Endothelial cell of umbilical vein (primary cell): Measurements from ENCODE around the gene ARHGEF6. TPM values are rescaled to one million over a fixed set of nuclear protein-coding genes. Genes with fewer than 3 reads are reported as not detected.

Source experiments
- BruUV-seq: library from RNA; stranded (reverse); fragments of 400-500 nt; replicated peaks from 2 replicates; lab custom pipeline; 2021; lab: Mats Ljungman, UMichigan
- CTCF ChIA-PET: fragments of 300-600, 350-600 bp; sonication (Branson Sonifier 250); formaldehyde crosslinking; loops from one replicate; lab custom pipeline; 2021; ENCODE audit warnings: antibody characterized with exemption, inconsistent platforms; lab: Charles Lee
- POLR2A ChIA-PET: fragments of 300-600, 350-600 bp; sonication (Branson Sonifier 250); formaldehyde crosslinking; loops from one replicate; lab custom pipeline; 2021; ENCODE audit warnings: antibody characterized with exemption, inconsistent platforms; lab: Charles Lee
- DNase-seq: peaks from one replicate; pipeline ENCODE4 v3.0.0-alpha.2; 2011; ENCODE audit warnings: low read depth, low spot score
- FAIRE-seq: peaks from 2 replicates; lab custom pipeline; 2011; peaks lifted over from hg19 to GRCh38; lab: Jason Lieb, UNC
- H2AFZ ChIP-seq: 2 replicates; pipeline ENCODE4 v1.6.0; 2012; ENCODE audit warnings: low read depth, low read length, control low read depth, inconsistent platforms
- H3K27ac ChIP-seq: 2 replicates; pipeline ENCODE4 v1.5.1; 2011; ENCODE audit warnings: low read depth, mild to moderate bottlenecking, control low read depth, low read length, moderate library complexity; ENCODE audit not compliant: insufficient read depth
- H3K27me3 ChIP-seq, 2 experiments: 2 replicates each; pipeline versions ENCODE4 v1.6.0 to v1.6.1; 2011; ENCODE audit warnings: low read length in 2 of 2, mixed read lengths in 1 of 2; ENCODE audit not compliant: control insufficient read depth in 2 of 2, insufficient read depth in 2 of 2
- H3K36me3 ChIP-seq, 2 experiments: 2 replicates in 1 of 2; 3 replicates in 1 of 2; pipeline ENCODE4 v1.5.1; 2011; ENCODE audit warnings: low read length in 2 of 2, mild to moderate bottlenecking in 1 of 2, moderate library complexity in 1 of 2; ENCODE audit not compliant: control insufficient read depth in 2 of 2, insufficient read depth in 2 of 2; ENCODE audit errors: extremely low read depth in 1 of 2
- H3K4me1 ChIP-seq: 3 replicates; pipeline ENCODE4 v1.5.1; 2011; ENCODE audit warnings: mild to moderate bottlenecking, low read length; ENCODE audit not compliant: control insufficient read depth, insufficient read depth; ENCODE audit errors: extremely low read depth
- H3K4me2 ChIP-seq: 2 replicates; pipeline ENCODE4 v1.6.1; 2011; ENCODE audit warnings: low read length, control low read depth, mixed read lengths; ENCODE audit not compliant: insufficient read depth
- H3K4me3 ChIP-seq, 3 experiments: fragments of 200-600 bp in 1 of 3; sonication (generic), shearing (Covaris generic) in 1 of 3; replicated peaks in 1 of 3; 2 replicates each; pipeline ENCODE4 v1.5.1; 2011 to 2016; ENCODE audit warnings: control low read depth in 3 of 3, low read length in 3 of 3, mild to moderate bottlenecking in 2 of 3, inconsistent platforms in 1 of 3, low read depth in 1 of 3, moderate library complexity in 1 of 3; ENCODE audit not compliant: insufficient read depth in 1 of 3
- H3K79me2 ChIP-seq: 2 replicates; pipeline ENCODE4 v1.6.0; 2012; ENCODE audit warnings: low read length, inconsistent platforms; ENCODE audit not compliant: control insufficient read depth, insufficient read depth
- H3K9ac ChIP-seq: replicated peaks from 2 replicates; pipeline ENCODE3; 2011; ENCODE audit warnings: low read length, control low read depth; ENCODE audit not compliant: insufficient read depth; ENCODE audit errors: extremely low read depth
- H3K9me1 ChIP-seq: replicated peaks from 3 replicates; pipeline ENCODE4 v1.6.0; 2011; ENCODE audit warnings: mild to moderate bottlenecking, low read length; ENCODE audit not compliant: control insufficient read depth, insufficient read depth; ENCODE audit errors: extremely low read depth
- H3K9me3 ChIP-seq: replicated peaks from 2 replicates; pipeline ENCODE4 v1.5.1; 2012; ENCODE audit warnings: low read length, inconsistent platforms; ENCODE audit not compliant: control insufficient read depth, insufficient read depth
- H4K20me1 ChIP-seq: replicated peaks from 2 replicates; pipeline ENCODE3; 2011; ENCODE audit warnings: mild to moderate bottlenecking, low read length; ENCODE audit not compliant: control insufficient read depth, insufficient read depth; ENCODE audit errors: extremely low read depth
- CTCF ChIP-seq, 2 donors: IDR thresholded peaks; 1 replicate in 1 of 2; 2 replicates in 1 of 2; pipeline ENCODE4 v1.5.1; 2011; ENCODE audit warnings: low read length in 2 of 2, mild to moderate bottlenecking in 2 of 2, moderate library complexity in 2 of 2, control low read depth in 1 of 2, inconsistent platforms in 1 of 2, low read depth in 1 of 2; ENCODE audit not compliant: insufficient read depth in 1 of 2; ENCODE audit errors: extremely low read depth in 1 of 2
- FOS ChIP-seq: IDR thresholded peaks from 2 replicates; pipeline ENCODE4 v1.6.1; 2011; ENCODE audit warnings: mild to moderate bottlenecking, low read length, moderate library complexity, borderline replicate concordance; ENCODE audit not compliant: insufficient read depth
- GATA2 ChIP-seq: IDR thresholded peaks from 2 replicates; pipeline ENCODE4 v1.7.0; 2011; ENCODE audit warnings: low read depth, mild to moderate bottlenecking, moderate library complexity, mixed read lengths, low read length; ENCODE audit not compliant: insufficient read length, insufficient read depth
- MAX ChIP-seq: IDR thresholded peaks from 2 replicates; pipeline ENCODE4 v1.6.1; 2011; ENCODE audit not compliant: insufficient read depth, insufficient read length
- POLR2A ChIP-seq: IDR thresholded peaks from 2 replicates; pipeline ENCODE4 v1.6.1; 2012; ENCODE audit warnings: low read depth, mild to moderate bottlenecking, control low read depth, low read length
- POLR2AphosphoS5 ChIP-seq: IDR thresholded peaks from 2 replicates; pipeline ENCODE4 v1.6.1; 2012; ENCODE audit warnings: low read depth, mild to moderate bottlenecking, control low read depth, low read length, moderate library complexity; ENCODE audit not compliant: insufficient read depth
- dilution Hi-C: fragments of 300-500 bp; cut with MboI; formaldehyde crosslinking; loops from one replicate; pipeline ENCODE4 v1.15.0; 2019; ENCODE audit warnings: low sequenced_read_pairs; ENCODE audit not compliant: extremely low pct_ligation_motif_present
- intact Hi-C: fragments of 100-400 bp; cut with micrococcal nuclease; formaldehyde crosslinking; loops from one replicate; pipeline ENCODE4 v1.10.0; 2022
- polyA plus RNA-seq, 4 experiments: library from polyadenylated mRNA; depleted of rRNA in 3 of 4; stranded (reverse) in 3 of 4; unstranded in 1 of 4; fragments of >200 nt; gene quantifications; 2 replicates each; pipeline versions ENCODE4 v1.2.1 to v1.2.3, GENCODE V29; 2011 to 2012; ENCODE audit warnings: missing spikeins in 1 of 4
- total RNA-seq: library from RNA; stranded (reverse); gene quantifications from 2 replicates; pipeline ENCODE4 v1.2.3, GENCODE V29; 2021

Gene ARHGEF6
- total and polyA plus RNA-seq, 2 donors (not counting 3 experiments of a cell fraction or from before 2014, with no cell fraction given): 4.9 to 6.4 TPM

DNA sequence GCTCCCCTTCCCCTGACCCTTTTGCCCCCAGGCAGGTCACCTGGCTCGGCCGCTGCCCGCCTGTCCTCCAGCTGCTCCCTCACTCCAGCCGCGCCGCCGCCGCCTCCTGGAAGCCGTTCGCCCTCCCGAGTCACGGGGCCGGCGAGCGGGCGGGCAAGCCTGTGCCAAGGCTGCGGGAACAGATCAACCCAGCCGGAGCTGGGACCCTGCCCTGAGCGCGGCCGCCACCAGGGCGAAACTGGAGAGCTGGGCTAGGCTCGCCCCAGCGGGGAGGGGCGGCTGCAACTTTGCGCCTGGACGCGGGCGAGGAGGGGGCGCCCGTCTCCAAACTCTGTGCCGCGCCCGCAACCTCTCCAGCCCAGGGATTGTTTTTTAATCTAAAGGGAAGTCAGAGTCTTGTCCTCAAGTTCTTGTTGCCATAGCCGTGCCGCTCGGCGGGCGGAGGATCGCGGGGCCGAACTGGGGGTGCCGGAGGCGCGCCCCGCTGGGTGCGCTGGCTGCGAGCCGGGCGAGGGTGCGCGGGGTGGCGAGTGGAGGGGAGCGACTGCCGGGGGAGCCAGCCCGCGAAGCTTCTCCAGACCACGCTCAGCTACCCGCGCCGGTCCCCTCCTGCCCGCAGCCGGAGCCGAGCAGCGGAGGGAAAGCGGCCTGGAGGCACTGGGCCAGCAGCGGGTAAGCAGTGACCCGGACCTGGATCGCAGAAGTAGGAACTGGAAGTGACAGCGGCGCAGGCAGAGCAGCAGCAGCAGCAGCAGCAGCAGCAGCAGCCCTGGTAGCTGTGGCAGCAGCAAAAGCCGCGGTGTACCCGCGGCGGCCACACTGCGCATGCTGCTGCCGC, 13.4 kb downstream of the ARHGEF6 start:
- ChIA-PET CTCF (interaction anchor here (1.1 kb wide), 1 partner anchor 14 kb away, joined by 3 read pairs; no protein-coding TSS in a partner anchor), POLR2A (interaction anchor here (1.2 kb wide), 1 partner anchor 113 kb away, joined by 3 read pairs; the partner anchor contains the start of gene RBMX)
- FAIRE-seq: peak; percentile 89
- Histone ChIP-seq H3K4me2 (peak overlapping the region; percentile 52), H3K9me3 (no peaks in the 10 kb centered on the region), H3K27me3 (no peaks in the 10 kb centered on the region), H3K9ac (peak overlapping the region; percentile 47), H3K27ac (no peak overlapping the region), H2AFZ (peak overlapping the region; percentile 82), H4K20me1 (no peaks in the 10 kb centered on the region), H3K4me3 (peak overlapping the region; percentile 35 to 68 (median 52)), H3K9me1 (no peaks in the 10 kb centered on the region), H3K36me3 (no peaks in the 10 kb centered on the region), H3K4me1 (no peaks in the 10 kb centered on the region), H3K79me2 (no peaks in the 10 kb centered on the region)
- dilution Hi-C loops: no loop called here
- DNase-seq: peak; percentile 45
- intact Hi-C loops: loop anchor here (5.0 kb wide), 1 partner anchor 145 kb away; no protein-coding TSS in a partner anchor
- no TSS peak for BruUV-seq
- TF ChIP-seq POLR2AphosphoS5 (no peak), CTCF (IDR thresholded peaks at IDR 0.05; ENCODE audit: extremely low read depth in 1 of 2, insufficient read depth in 1 of 2, low read depth in 1 of 2, low read length in 2 of 2) (peak in 1 of 2 donors; percentile 49), MAX (no peak), GATA2 (no peak), FOS (no peak), POLR2A (no peak)
